BJ (cell line): Measurements from ENCODE around the gene SPTBN1. TPM values are rescaled to one million over a fixed set of nuclear protein-coding genes. Genes with fewer than 3 reads are reported as not detected.

Experiments
- CTCF ChIA-PET: fragments of 350-600 bp; formaldehyde crosslinking; extraction: SDS; loops from one replicate; lab custom pipeline; 2021; ENCODE audit warnings: antibody characterized with exemption, inconsistent platforms; lab: Yijun Ruan, JAX
- POLR2A ChIA-PET: fragments of 300-600 bp; sonication (Branson Sonifier 250); formaldehyde crosslinking; extraction: SDS; loops from one replicate; lab custom pipeline; 2021; ENCODE audit warnings: antibody characterized with exemption; lab: Charles Lee
- DNase-seq: peaks from one replicate; pipeline ENCODE4 v3.0.0-alpha.2; 2011; ENCODE audit warnings: low read depth
- H3K27me3 ChIP-seq: 2 replicates; pipeline ENCODE4 v1.6.0; 2011; ENCODE audit warnings: low read length; ENCODE audit not compliant: control insufficient read depth, insufficient read depth
- H3K36me3 ChIP-seq: 2 replicates; pipeline ENCODE4 v1.5.1; 2011; ENCODE audit warnings: low read length; ENCODE audit not compliant: control insufficient read depth, insufficient read depth
- H3K4me3 ChIP-seq: 2 replicates; pipeline ENCODE4 v1.5.1; 2011; ENCODE audit warnings: low read depth, mild to moderate bottlenecking, control low read depth, low read length
- CTCF ChIP-seq: IDR thresholded peaks from 2 replicates; pipeline ENCODE4 v1.5.1; 2011; ENCODE audit warnings: low read depth, mild to moderate bottlenecking, control low read depth, inconsistent platforms, low read length, moderate library complexity; ENCODE audit not compliant: insufficient read depth
- polyA plus RNA-seq: library from polyadenylated mRNA; depleted of rRNA; stranded (reverse); fragments of >200 nt; gene quantifications from 2 replicates; pipeline ENCODE4 v1.2.3, GENCODE V29; 2011

SPTBN1 gene
- polyA plus RNA-seq, 1 experiment: 33.8 TPM

GRCh38 chr2:54461261-54461660, 5.1 kb downstream of the SPTBN1 start:
- Histone ChIP-seq H3K27me3 (no peaks in the 10 kb centered on the region), H3K36me3 (no peaks in the 10 kb centered on the region), H3K4me3 (no peak overlapping the region)
- no peak for DNase-seq
- POLR2A ChIA-PET: no interaction called here
- no peak for TF ChIP-seq CTCF
- CTCF ChIA-PET: interaction anchor here (1.0 kb wide), 1 partner anchor 243 kb away, joined by 3 read pairs; no protein-coding TSS in a partner anchor

GRCh38 chr2:54464341-54464740, 8.2 kb downstream of the SPTBN1 start:
- no peak for DNase-seq
- POLR2A ChIA-PET: no interaction called here
- CTCF ChIA-PET: interaction anchor here (1.1 kb wide), 1 partner anchor 24 kb away, joined by 5 read pairs; no protein-coding TSS in a partner anchor
- H3K4me3 ChIP-seq: no peak overlapping the region
- no peaks in the 10 kb centered on the region for H3K36me3 ChIP-seq
- TF ChIP-seq CTCF: no peak
- H3K27me3 ChIP-seq: no peaks in the 10 kb centered on the region

GRCh38 chr2:54465143-54465542, 9.0 kb downstream of the SPTBN1 start:
- no peak for DNase-seq
- ChIA-PET POLR2A (no interaction called here), CTCF (no interaction called here)
- no peak overlapping the region for H3K4me3 ChIP-seq
- no peaks in the 10 kb centered on the region for H3K27me3 ChIP-seq
- H3K36me3 ChIP-seq: no peaks in the 10 kb centered on the region
- TF ChIP-seq CTCF: no peak

- no peaks in the 10 kb centered on the region for H3K27me3 ChIP-seq
- ChIA-PET POLR2A (no interaction called here), CTCF (no interaction called here)
- no peaks in the 10 kb centered on the region for H3K36me3 ChIP-seq
- no peak for TF ChIP-seq CTCF
- DNase-seq: no peak
- H3K4me3 ChIP-seq: no peak overlapping the region
These were observed 10.7 kb downstream of the SPTBN1 start for GRCh38 chr2:54466870-54467269.

- Histone ChIP-seq H3K36me3 (no peaks in the 10 kb centered on the region), H3K4me3 (no peak overlapping the region), H3K27me3 (no peaks in the 10 kb centered on the region)
- ChIA-PET CTCF (interaction anchor here (1.3 kb wide), 1 partner anchor 12 kb away, joined by 3 read pairs; no protein-coding TSS in a partner anchor), POLR2A (no interaction called here)
- no peak for DNase-seq
- TF ChIP-seq CTCF: no peak
These were observed 12.5 kb downstream of the SPTBN1 start for GRCh38 chr2:54468673-54469072.
